Urinary bladder (tissue), 4 donors: ENCODE measurements around the gene SMARCE1. TPM values are rescaled to one million over a fixed set of nuclear protein-coding genes. Genes with fewer than 3 reads are reported as not detected.
A peak's percentile ranks its signal among the peaks of the same experiment; 100 is the strongest.

ENCODE experiments used
- DNase-seq: peaks from one replicate; pipeline ENCODE4 v3.0.0-alpha.2; 2015; ENCODE audit errors: extremely low spot score
- H3K27ac ChIP-seq: one replicate; pipeline ENCODE4 v1.5.1; 2013; ENCODE audit warnings: low read depth, mild to moderate bottlenecking, moderate library complexity
- H3K36me3 ChIP-seq: one replicate; pipeline ENCODE4 v1.6.1; 2013; ENCODE audit warnings: mild to moderate bottlenecking, moderate library complexity; ENCODE audit not compliant: insufficient read depth
- H3K4me1 ChIP-seq: one replicate; pipeline ENCODE4 v1.6.1; 2013; ENCODE audit warnings: mild to moderate bottlenecking, moderate library complexity; ENCODE audit not compliant: insufficient read depth
- H3K4me3 ChIP-seq: one replicate; pipeline ENCODE4 v1.5.1; 2013; ENCODE audit warnings: low read depth, low read length
- WGBS: extraction: QIAGEN DNeasy Blood & Tissue Kit; methylation state at CpG from one replicate; pipeline ENCODE4 v1.1.7; 2013; 5-methylcytosine and 5-hydroxymethylcytosine counted together
- polyA plus RNA-seq: library from polyadenylated mRNA; stranded (reverse); fragments of 200-250 nt; gene quantifications from one replicate; pipeline ENCODE4 v1.2.3, GENCODE V29; 2013
- total RNA-seq: library from RNA; depleted of rRNA; stranded (reverse); fragments of >200 nt; gene quantifications from one replicate; pipeline ENCODE4 v1.2.3, GENCODE V29; 2014
- donor health status: healthy with polysubstance abuse.
- donor health status: healthy.

The SMARCE1 gene
- total RNA-seq (126 TPM), polyA plus RNA-seq (97.6 TPM)

- WGBS: under 1% methylated on average over 64 of the region's 64 CpGs
- Histone ChIP-seq H3K36me3 (no peaks in the 10 kb centered on the region), H3K4me1 (peaks cover 1% of the 10 kb centered on the region), H3K4me3 (peak within 1 kb of the TSS; percentile 87), H3K27ac (peak within 1 kb of the TSS; percentile 98)
- peak; percentile 59 for DNase-seq
Observed at GRCh38 chr17:40647624-40648383, at the start of gene SMARCE1. Gene SMARCE1, minus strand, starts transcription at chr17:40647818. Its CDS starts 2,016 bp downstream, at chr17:40645802.

- H3K27ac ChIP-seq: no peak overlapping the region
- peaks cover 2% of the 10 kb centered on the region for H3K4me1 ChIP-seq
- H3K4me3 ChIP-seq: no peak overlapping the region
- H3K36me3 ChIP-seq: no peaks in the 10 kb centered on the region
- WGBS: 25% methylated on average over 7 of the region's 7 CpGs
- no peak for DNase-seq
Observed at GRCh38 chr17:40697297-40697696, 49.7 kb upstream of the SMARCE1 start.

GRCh38 chr17:40696651-40697072 lies 49.0 kb upstream of the SMARCE1 start:
- 72% methylated on average over 3 of the region's 3 CpGs for WGBS
- Histone ChIP-seq H3K36me3 (no peaks in the 10 kb centered on the region), H3K4me3 (no peak overlapping the region), H3K27ac (no peak overlapping the region), H3K4me1 (peaks cover 2% of the 10 kb centered on the region)
- DNase-seq: no peak

- Histone ChIP-seq H3K4me3 (no peak overlapping the region), H3K27ac (no peak overlapping the region)
- WGBS: 88% methylated on average over 6 of the region's 6 CpGs
Observed at GRCh38 chr17:40695874-40696472, 48.4 kb upstream of the SMARCE1 start.

GRCh38 chr17:40694584-40694983 lies 47.0 kb upstream of the SMARCE1 start:
- Histone ChIP-seq H3K27ac (no peak overlapping the region), H3K4me1 (peaks cover 2% of the 10 kb centered on the region), H3K36me3 (no peaks in the 10 kb centered on the region), H3K4me3 (no peak overlapping the region)
- WGBS: 78% methylated on average over 9 of the region's 9 CpGs
- peak; percentile 61 for DNase-seq

More at GRCh38 chr17:40695874-40696472, 48.4 kb upstream of the SMARCE1 start:
- Histone ChIP-seq H3K36me3 (no peaks in the 10 kb centered on the region), H3K4me1 (peaks cover 2% of the 10 kb centered on the region)
- no peak for DNase-seq

GRCh38 chr17:40687106-40687505 lies 39.5 kb upstream of the SMARCE1 start:
- Histone ChIP-seq H3K27ac (no peak overlapping the region), H3K36me3 (no peaks in the 10 kb centered on the region), H3K4me3 (no peak overlapping the region), H3K4me1 (no peaks in the 10 kb centered on the region)
- whole genome bisulfite sequencing: 69% methylated on average over 5 of the region's 5 CpGs
- DNase-seq: no peak

- no peaks in the 10 kb centered on the region for H3K36me3 ChIP-seq
- no peak for DNase-seq
- WGBS: 56% methylated on average over 4 of the region's 4 CpGs
- no peak overlapping the region for H3K27ac ChIP-seq
- H3K4me3 ChIP-seq: no peak overlapping the region
- H3K4me1 ChIP-seq: no peaks in the 10 kb centered on the region
Observed at GRCh38 chr17:40686192-40686591, 38.6 kb upstream of the SMARCE1 start.

GRCh38 chr17:40680998-40681397 lies 33.4 kb upstream of the SMARCE1 start:
- Histone ChIP-seq H3K27ac (no peak overlapping the region), H3K4me3 (no peak overlapping the region), H3K4me1 (no peaks in the 10 kb centered on the region), H3K36me3 (no peaks in the 10 kb centered on the region)
- DNase-seq: no peak

- Histone ChIP-seq H3K36me3 (no peaks in the 10 kb centered on the region), H3K27ac (no peak overlapping the region), H3K4me1 (no peaks in the 10 kb centered on the region), H3K4me3 (no peak overlapping the region)
- no peak for DNase-seq
- WGBS: 82% methylated on average over 2 of the region's 2 CpGs
Observed at GRCh38 chr17:40679523-40679907, 31.9 kb upstream of the SMARCE1 start.

GRCh38 chr17:40678902-40679522 lies 31.4 kb upstream of the SMARCE1 start:
- Histone ChIP-seq H3K36me3 (no peaks in the 10 kb centered on the region), H3K4me3 (no peak overlapping the region), H3K27ac (no peak overlapping the region), H3K4me1 (no peaks in the 10 kb centered on the region)
- no peak for DNase-seq
- WGBS: 54% methylated on average over 4 of the region's 4 CpGs

- Histone ChIP-seq H3K4me1 (no peaks in the 10 kb centered on the region), H3K36me3 (no peaks in the 10 kb centered on the region), H3K4me3 (no peak overlapping the region), H3K27ac (no peak overlapping the region)
- WGBS: 88% methylated on average over 4 of the region's 4 CpGs
- DNase-seq: no peak
Observed at GRCh38 chr17:40675905-40676304, 28.3 kb upstream of the SMARCE1 start.

GRCh38 chr17:40672654-40673053 lies 25.0 kb upstream of the SMARCE1 start:
- H3K27ac ChIP-seq: no peak overlapping the region
- no peaks in the 10 kb centered on the region for H3K4me1 ChIP-seq
- 84% methylated on average over 2 of the region's 2 CpGs for WGBS
- H3K4me3 ChIP-seq: no peak overlapping the region
- no peaks in the 10 kb centered on the region for H3K36me3 ChIP-seq
- DNase-seq: no peak

GRCh38 chr17:40671282-40671681 lies 23.7 kb upstream of the SMARCE1 start:
- 51% methylated on average over 4 of the region's 4 CpGs for WGBS
- H3K4me3 ChIP-seq: no peak overlapping the region
- H3K27ac ChIP-seq: no peak overlapping the region
- H3K36me3 ChIP-seq: no peaks in the 10 kb centered on the region
- H3K4me1 ChIP-seq: no peaks in the 10 kb centered on the region
- no peak for DNase-seq

- no peaks in the 10 kb centered on the region for H3K4me1 ChIP-seq
- H3K36me3 ChIP-seq: no peaks in the 10 kb centered on the region
- no peak overlapping the region for H3K4me3 ChIP-seq
- no peak overlapping the region for H3K27ac ChIP-seq
- DNase-seq: no peak
Observed at GRCh38 chr17:40666331-40666730, 18.7 kb upstream of the SMARCE1 start.
